ENCODE data around the gene MAD1L1.

Gene MAD1L1

GRCh38 chr7:2134740-2135139 is 98.0 kb downstream of the MAD1L1 start:
- Histone ChIP-seq H4K20me1 (ENCODE audit: insufficient read depth) (no peaks in the 10 kb centered on the region), H3K79me2 (ENCODE audit: insufficient read depth, low read depth) (no peaks in the 10 kb centered on the region), H3K27ac (no peak overlapping the region), H2AFZ (ENCODE audit: low read depth) (no peak overlapping the region), H3K4me2 (no peak overlapping the region), H3K9ac (no peak overlapping the region), H3K27me3 (ENCODE audit: insufficient read depth, low read depth) (no peaks in the 10 kb centered on the region), H3K4me1 (ENCODE audit: low read depth, poor library complexity, severe bottlenecking) (no peaks in the 10 kb centered on the region), H3K4me3 (IDR thresholded peaks at IDR 0.05; ENCODE audit: insufficient read depth, low read depth, low read length) (no peak overlapping the region), H3K36me3 (ENCODE audit: insufficient read depth) (no peaks in the 10 kb centered on the region)
- TF ChIP-seq, protein P1, sequence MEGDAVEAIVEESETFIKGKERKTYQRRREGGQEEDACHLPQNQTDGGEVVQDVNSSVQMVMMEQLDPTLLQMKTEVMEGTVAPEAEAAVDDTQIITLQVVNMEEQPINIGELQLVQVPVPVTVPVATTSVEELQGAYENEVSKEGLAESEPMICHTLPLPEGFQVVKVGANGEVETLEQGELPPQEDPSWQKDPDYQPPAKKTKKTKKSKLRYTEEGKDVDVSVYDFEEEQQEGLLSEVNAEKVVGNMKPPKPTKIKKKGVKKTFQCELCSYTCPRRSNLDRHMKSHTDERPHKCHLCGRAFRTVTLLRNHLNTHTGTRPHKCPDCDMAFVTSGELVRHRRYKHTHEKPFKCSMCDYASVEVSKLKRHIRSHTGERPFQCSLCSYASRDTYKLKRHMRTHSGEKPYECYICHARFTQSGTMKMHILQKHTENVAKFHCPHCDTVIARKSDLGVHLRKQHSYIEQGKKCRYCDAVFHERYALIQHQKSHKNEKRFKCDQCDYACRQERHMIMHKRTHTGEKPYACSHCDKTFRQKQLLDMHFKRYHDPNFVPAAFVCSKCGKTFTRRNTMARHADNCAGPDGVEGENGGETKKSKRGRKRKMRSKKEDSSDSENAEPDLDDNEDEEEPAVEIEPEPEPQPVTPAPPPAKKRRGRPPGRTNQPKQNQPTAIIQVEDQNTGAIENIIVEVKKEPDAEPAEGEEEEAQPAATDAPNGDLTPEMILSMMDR (conservative IDR thresholded peaks at IDR 0.05; ENCODE audit: low read depth, low read length), result no peak

- H3K9ac ChIP-seq, result no peak overlapping the region
- H4K20me1 ChIP-seq (ENCODE audit: insufficient read depth), result no peaks in the 10 kb centered on the region
- no peak overlapping the region for H3K4me3 ChIP-seq (IDR thresholded peaks at IDR 0.05; ENCODE audit: insufficient read depth, low read depth, low read length)
- H3K4me2 ChIP-seq, result no peak overlapping the region
- no peak overlapping the region for H3K27ac ChIP-seq
- no peaks in the 10 kb centered on the region for H3K4me1 ChIP-seq (ENCODE audit: low read depth, poor library complexity, severe bottlenecking)
- H3K27me3 ChIP-seq (ENCODE audit: insufficient read depth, low read depth), result no peaks in the 10 kb centered on the region
- no peak overlapping the region for H2AFZ ChIP-seq (ENCODE audit: low read depth)
- no peaks in the 10 kb centered on the region for H3K79me2 ChIP-seq (ENCODE audit: insufficient read depth, low read depth)
- TF ChIP-seq, protein P1 (conservative IDR thresholded peaks at IDR 0.05; ENCODE audit: low read depth, low read length), result no peak
- no peaks in the 10 kb centered on the region for H3K36me3 ChIP-seq (ENCODE audit: insufficient read depth)
Observed at GRCh38 chr7:2132243-2132642, 100.5 kb downstream of the MAD1L1 start.

- no peak overlapping the region for H3K9ac ChIP-seq
- H2AFZ ChIP-seq (ENCODE audit: low read depth), result no peak overlapping the region
- H4K20me1 ChIP-seq (ENCODE audit: insufficient read depth), result no peaks in the 10 kb centered on the region
- no peaks in the 10 kb centered on the region for H3K79me2 ChIP-seq (ENCODE audit: insufficient read depth, low read depth)
- H3K4me3 ChIP-seq (IDR thresholded peaks at IDR 0.05; ENCODE audit: insufficient read depth, low read depth, low read length), result no peak overlapping the region
- H3K27ac ChIP-seq, result no peak overlapping the region
- no peak overlapping the region for H3K4me2 ChIP-seq
- no peaks in the 10 kb centered on the region for H3K27me3 ChIP-seq (ENCODE audit: insufficient read depth, low read depth)
- H3K36me3 ChIP-seq (ENCODE audit: insufficient read depth), result no peaks in the 10 kb centered on the region
- TF ChIP-seq, protein P1 (conservative IDR thresholded peaks at IDR 0.05; ENCODE audit: low read depth, low read length), result no peak
- H3K4me1 ChIP-seq (ENCODE audit: low read depth, poor library complexity, severe bottlenecking), result no peaks in the 10 kb centered on the region
Observed at GRCh38 chr7:2131800-2132199, 100.9 kb downstream of the MAD1L1 start.

GRCh38 chr7:2131341-2131740 is 101.4 kb downstream of the MAD1L1 start:
- H3K79me2 ChIP-seq (ENCODE audit: insufficient read depth, low read depth), result no peaks in the 10 kb centered on the region
- H4K20me1 ChIP-seq (ENCODE audit: insufficient read depth), result no peaks in the 10 kb centered on the region
- TF ChIP-seq, protein P1 (conservative IDR thresholded peaks at IDR 0.05; ENCODE audit: low read depth, low read length), result no peak
- no peak overlapping the region for H3K4me2 ChIP-seq
- no peaks in the 10 kb centered on the region for H3K27me3 ChIP-seq (ENCODE audit: insufficient read depth, low read depth)
- H3K27ac ChIP-seq, result no peak overlapping the region
- no peaks in the 10 kb centered on the region for H3K4me1 ChIP-seq (ENCODE audit: low read depth, poor library complexity, severe bottlenecking)
- no peak overlapping the region for H3K4me3 ChIP-seq (IDR thresholded peaks at IDR 0.05; ENCODE audit: insufficient read depth, low read depth, low read length)
- no peak overlapping the region for H2AFZ ChIP-seq (ENCODE audit: low read depth)
- H3K36me3 ChIP-seq (ENCODE audit: insufficient read depth), result no peaks in the 10 kb centered on the region
- H3K9ac ChIP-seq, result no peak overlapping the region

DNA sequence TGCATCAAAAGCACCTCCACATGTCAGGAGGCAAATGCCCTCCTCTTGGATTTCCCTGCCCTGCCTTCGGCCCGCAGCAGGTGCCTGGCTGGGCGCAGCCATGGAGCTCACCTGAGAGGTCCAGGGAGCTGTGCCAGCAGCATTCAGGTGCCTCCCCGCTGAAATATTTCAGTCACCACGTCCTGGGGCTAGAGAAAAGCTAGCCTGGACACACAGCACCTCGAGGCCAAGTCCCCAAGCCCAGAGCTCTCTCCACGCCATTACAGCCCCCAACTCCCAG is 102.7 kb downstream of the MAD1L1 start:
- no peak overlapping the region for H3K9ac ChIP-seq
- TF ChIP-seq, protein P1 (conservative IDR thresholded peaks at IDR 0.05; ENCODE audit: low read depth, low read length), result no peak
- H4K20me1 ChIP-seq (ENCODE audit: insufficient read depth), result no peaks in the 10 kb centered on the region
- H3K36me3 ChIP-seq (ENCODE audit: insufficient read depth), result no peaks in the 10 kb centered on the region
- no peaks in the 10 kb centered on the region for H3K79me2 ChIP-seq (ENCODE audit: insufficient read depth, low read depth)
- H3K4me2 ChIP-seq, result no peak overlapping the region
- H3K27me3 ChIP-seq (ENCODE audit: insufficient read depth, low read depth), result no peaks in the 10 kb centered on the region
- no peak overlapping the region for H3K4me3 ChIP-seq (IDR thresholded peaks at IDR 0.05; ENCODE audit: insufficient read depth, low read depth, low read length)
- no peak overlapping the region for H2AFZ ChIP-seq (ENCODE audit: low read depth)
- no peak overlapping the region for H3K27ac ChIP-seq
- no peaks in the 10 kb centered on the region for H3K4me1 ChIP-seq (ENCODE audit: low read depth, poor library complexity, severe bottlenecking)
